ENCODE results near the gene SWAP70.

Gene SWAP70

DNA sequence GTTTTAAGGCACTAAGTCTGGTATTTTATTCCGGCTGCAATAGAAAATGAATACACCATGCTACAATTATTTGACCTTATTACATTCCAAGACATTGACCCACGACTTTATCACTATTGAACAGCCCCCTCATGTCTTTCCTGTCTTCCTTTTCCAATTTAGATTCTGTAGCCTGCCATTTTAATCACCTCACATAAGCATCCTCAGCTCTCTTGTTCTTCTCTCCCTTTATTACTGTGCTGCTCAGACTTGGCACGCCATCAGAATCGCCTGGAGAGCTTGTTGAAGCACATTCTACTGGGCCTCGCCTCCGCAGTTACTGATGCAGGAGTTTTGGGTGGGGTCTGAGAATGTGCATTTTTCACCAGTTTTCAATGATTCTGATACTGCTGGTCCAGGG, 38.7 kb upstream of the SWAP70 start:
- Histone ChIP-seq H3K9me3 (ENCODE audit: control insufficient read depth in 5 of 5, low read length in 5 of 5) (no peaks in the 10 kb centered on the region), H3K27ac (ENCODE audit: low read depth, low read length) (peak overlapping the region; percentile 14), H3K27me3 (ENCODE audit: control insufficient read depth in 5 of 5, insufficient read depth in 4 of 5, low read length in 5 of 5) (no peaks in the 10 kb centered on the region), H3K4me1 (ENCODE audit: control insufficient read depth in 5 of 5, insufficient read depth in 5 of 5, low read length in 5 of 5) (peaks cover 6 to 31% (median 9%) of the 10 kb centered on the region in 5 donors), H3K9ac (ENCODE audit: low read length in 5 of 5) (no peak overlapping the region), H3K4me3 (ENCODE audit: low read depth in 1 of 5, low read length in 5 of 5) (no peak overlapping the region), H3K36me3 (ENCODE audit: control insufficient read depth in 5 of 5, insufficient read depth in 5 of 5, low read length in 5 of 5) (no peaks in the 10 kb centered on the region)

DNA sequence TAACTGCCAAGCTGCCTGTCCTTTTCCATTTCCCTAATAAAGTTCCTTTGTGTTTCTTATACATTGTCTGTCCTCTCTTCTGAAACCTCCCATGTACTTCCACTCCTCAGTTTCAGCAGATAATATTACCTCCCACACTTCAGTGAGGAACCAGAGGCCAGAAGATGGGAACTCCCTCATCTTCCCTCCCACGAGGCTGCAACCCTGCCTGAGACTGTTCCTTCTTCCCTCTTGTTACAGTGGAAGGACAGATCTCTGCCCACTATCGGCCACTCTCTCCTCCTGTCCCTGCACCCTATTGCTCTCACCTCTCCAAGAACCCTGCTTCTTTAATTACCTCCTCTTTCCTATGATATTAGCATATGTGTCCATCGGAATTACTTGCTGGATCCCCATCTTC, 38.1 kb upstream of the SWAP70 start:
- Histone ChIP-seq H3K4me3 (ENCODE audit: low read depth in 1 of 5, low read length in 5 of 5) (no peak overlapping the region), H3K4me1 (ENCODE audit: control insufficient read depth in 5 of 5, insufficient read depth in 5 of 5, low read length in 5 of 5) (peaks cover 6 to 31% (median 9%) of the 10 kb centered on the region in 5 donors), H3K27me3 (ENCODE audit: control insufficient read depth in 5 of 5, insufficient read depth in 4 of 5, low read length in 5 of 5) (no peaks in the 10 kb centered on the region), H3K36me3 (ENCODE audit: control insufficient read depth in 5 of 5, insufficient read depth in 5 of 5, low read length in 5 of 5) (no peaks in the 10 kb centered on the region), H3K27ac (ENCODE audit: low read depth, low read length) (peak overlapping the region; percentile 14), H3K9ac (ENCODE audit: low read length in 5 of 5) (no peak overlapping the region), H3K9me3 (ENCODE audit: control insufficient read depth in 5 of 5, low read length in 5 of 5) (no peaks in the 10 kb centered on the region)

DNA sequence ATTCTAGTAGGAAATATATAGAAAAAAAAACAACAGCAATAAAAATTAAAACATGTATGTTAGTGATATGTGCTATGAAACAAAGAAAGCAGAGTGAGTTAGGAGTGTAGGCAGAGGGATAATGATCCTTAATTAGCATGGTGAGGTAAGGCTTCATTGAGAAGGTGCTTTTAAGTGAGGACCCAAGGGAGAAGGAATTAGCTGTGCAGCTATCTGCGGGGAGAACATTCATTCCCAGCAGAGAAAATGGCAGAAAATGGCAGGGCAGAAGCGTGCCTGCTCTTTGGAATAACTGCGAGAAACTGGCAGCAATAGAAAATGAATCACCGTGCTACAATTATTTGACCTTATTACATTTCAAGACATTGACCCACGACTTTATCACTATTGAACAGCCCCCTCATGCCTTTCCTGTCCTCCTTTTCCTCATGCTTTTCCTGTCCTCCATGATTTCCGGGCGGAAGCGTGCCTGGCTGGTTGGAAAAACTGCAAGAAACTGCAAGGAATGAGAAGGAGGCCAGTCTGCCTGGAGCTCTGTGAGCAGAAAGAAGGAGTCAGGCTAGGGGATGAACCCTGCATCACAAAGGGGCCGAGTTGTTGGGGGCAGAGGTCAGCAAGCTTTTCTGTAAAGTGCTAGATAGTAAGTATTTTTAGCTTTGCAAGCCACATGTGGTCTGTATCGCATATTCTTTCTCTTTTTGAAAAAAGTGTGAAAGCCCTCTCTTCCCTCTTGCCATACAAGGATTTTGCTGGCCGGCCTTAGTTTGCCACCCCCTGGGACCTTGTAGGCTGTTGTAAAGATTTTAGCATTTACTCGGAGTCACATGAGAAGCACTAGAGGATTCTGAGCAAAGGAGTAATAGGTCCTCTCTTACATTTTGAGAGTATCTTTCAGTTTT, 37.1 kb upstream of the SWAP70 start:
- Histone ChIP-seq H3K36me3 (ENCODE audit: control insufficient read depth in 5 of 5, insufficient read depth in 5 of 5, low read length in 5 of 5) (no peaks in the 10 kb centered on the region), H3K4me3 (ENCODE audit: low read depth in 1 of 5, low read length in 5 of 5) (peak overlapping the region in 4 of 5 donors; percentile 24 to 45 (median 32)), H3K9me3 (ENCODE audit: control insufficient read depth in 5 of 5, low read length in 5 of 5) (no peaks in the 10 kb centered on the region), H3K27me3 (ENCODE audit: control insufficient read depth in 5 of 5, insufficient read depth in 4 of 5, low read length in 5 of 5) (no peaks in the 10 kb centered on the region), H3K4me1 (ENCODE audit: control insufficient read depth in 5 of 5, insufficient read depth in 5 of 5, low read length in 5 of 5) (peaks cover 6 to 31% (median 9%) of the 10 kb centered on the region in 5 donors), H3K9ac (ENCODE audit: low read length in 5 of 5) (peak overlapping the region in 2 of 5 donors; percentile 7 to 41), H3K27ac (ENCODE audit: low read depth, low read length) (peak overlapping the region; percentile 14)

DNA sequence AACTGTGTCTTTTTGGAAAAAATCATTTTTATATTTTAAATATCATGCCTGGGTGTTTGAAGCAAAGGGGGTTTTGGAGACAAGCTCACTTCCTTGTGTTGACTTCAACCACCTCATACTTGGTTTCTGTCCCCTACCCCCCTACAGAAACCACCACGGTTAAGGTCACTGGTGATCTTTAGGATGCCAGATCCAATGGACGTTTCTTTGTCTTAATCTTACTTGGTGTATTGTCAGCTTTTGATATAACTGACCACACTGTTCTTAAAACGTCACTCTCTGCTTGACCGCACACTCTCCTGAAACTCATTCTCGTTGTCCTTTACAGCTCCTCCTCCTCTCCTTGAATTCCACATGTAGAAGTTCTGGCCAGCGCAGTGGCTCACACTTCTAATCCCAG, 34.8 kb upstream of the SWAP70 start:
- Histone ChIP-seq H3K27ac (ENCODE audit: low read depth, low read length) (no peak overlapping the region), H3K9me3 (ENCODE audit: control insufficient read depth in 5 of 5, low read length in 5 of 5) (no peaks in the 10 kb centered on the region), H3K4me3 (ENCODE audit: low read depth in 1 of 5, low read length in 5 of 5) (no peak overlapping the region), H3K9ac (ENCODE audit: low read length in 5 of 5) (no peak overlapping the region), H3K4me1 (ENCODE audit: control insufficient read depth in 5 of 5, insufficient read depth in 5 of 5, low read length in 5 of 5) (peaks cover 6 to 31% (median 9%) of the 10 kb centered on the region in 5 donors), H3K36me3 (ENCODE audit: control insufficient read depth in 5 of 5, insufficient read depth in 5 of 5, low read length in 5 of 5) (no peaks in the 10 kb centered on the region), H3K27me3 (ENCODE audit: control insufficient read depth in 5 of 5, insufficient read depth in 4 of 5, low read length in 5 of 5) (no peaks in the 10 kb centered on the region)

DNA sequence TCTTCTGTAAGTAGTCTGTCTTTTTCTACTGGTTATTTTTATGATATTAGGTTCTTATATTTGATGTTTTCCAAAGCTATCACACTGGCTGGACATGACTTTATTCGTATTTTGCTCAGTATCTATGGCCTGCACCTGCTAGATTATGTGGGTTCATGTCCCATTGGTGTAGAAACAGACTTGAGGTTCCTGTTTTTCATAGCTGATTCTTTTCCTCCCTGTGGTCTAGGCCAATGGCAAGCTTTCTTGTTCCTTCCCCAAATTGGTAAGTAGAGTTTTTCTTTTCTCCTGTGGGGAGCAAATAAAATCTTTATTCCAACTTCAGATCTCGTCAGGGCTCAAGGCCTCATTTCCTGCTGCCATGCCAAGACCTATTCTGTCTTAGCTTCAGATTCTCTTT, 30.2 kb upstream of the SWAP70 start:
- H3K27me3 ChIP-seq (ENCODE audit: control insufficient read depth in 5 of 5, insufficient read depth in 4 of 5, low read length in 5 of 5) = no peaks in the 10 kb centered on the region
- no peak overlapping the region for H3K9ac ChIP-seq (ENCODE audit: low read length in 5 of 5)
- H3K9me3 ChIP-seq (ENCODE audit: control insufficient read depth in 5 of 5, low read length in 5 of 5) = no peaks in the 10 kb centered on the region
- H3K4me3 ChIP-seq (ENCODE audit: low read depth in 1 of 5, low read length in 5 of 5) = no peak overlapping the region
- peaks cover 0 to 8% (median 3%) of the 10 kb centered on the region in 5 donors for H3K4me1 ChIP-seq (ENCODE audit: control insufficient read depth in 5 of 5, insufficient read depth in 5 of 5, low read length in 5 of 5)
- no peaks in the 10 kb centered on the region for H3K36me3 ChIP-seq (ENCODE audit: control insufficient read depth in 5 of 5, insufficient read depth in 5 of 5, low read length in 5 of 5)
- H3K27ac ChIP-seq (ENCODE audit: low read depth, low read length) = no peak overlapping the region

DNA sequence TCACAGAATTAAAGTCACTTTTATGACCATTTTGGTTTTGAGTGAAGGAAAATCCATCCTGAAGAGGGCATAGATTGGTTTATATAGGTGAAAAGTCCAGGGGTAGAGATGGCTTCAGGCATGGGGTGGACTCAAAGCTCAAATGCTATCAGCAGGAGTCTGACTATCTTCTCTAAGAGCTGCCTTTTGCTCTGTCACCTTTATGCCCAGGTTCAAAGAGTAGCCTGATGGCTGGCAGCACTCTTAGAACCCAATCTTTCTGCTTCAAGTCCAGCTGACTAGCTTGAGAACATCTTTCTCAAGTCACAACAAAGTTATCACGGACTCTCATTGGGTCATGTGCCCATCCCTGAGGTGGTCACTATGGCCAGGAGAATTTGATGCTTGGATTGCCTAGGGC, 27.2 kb upstream of the SWAP70 start:
- H3K9ac ChIP-seq (ENCODE audit: low read length in 5 of 5) = no peak overlapping the region
- H3K4me3 ChIP-seq (ENCODE audit: low read depth in 1 of 5, low read length in 5 of 5) = no peak overlapping the region
- H3K9me3 ChIP-seq (ENCODE audit: control insufficient read depth in 5 of 5, low read length in 5 of 5) = no peaks in the 10 kb centered on the region
- peaks cover 2 to 21% (median 10%) of the 10 kb centered on the region in 5 donors for H3K4me1 ChIP-seq (ENCODE audit: control insufficient read depth in 5 of 5, insufficient read depth in 5 of 5, low read length in 5 of 5)
- H3K36me3 ChIP-seq (ENCODE audit: control insufficient read depth in 5 of 5, insufficient read depth in 5 of 5, low read length in 5 of 5) = no peaks in the 10 kb centered on the region
- no peak overlapping the region for H3K27ac ChIP-seq (ENCODE audit: low read depth, low read length)
- no peaks in the 10 kb centered on the region for H3K27me3 ChIP-seq (ENCODE audit: control insufficient read depth in 5 of 5, insufficient read depth in 4 of 5, low read length in 5 of 5)

DNA sequence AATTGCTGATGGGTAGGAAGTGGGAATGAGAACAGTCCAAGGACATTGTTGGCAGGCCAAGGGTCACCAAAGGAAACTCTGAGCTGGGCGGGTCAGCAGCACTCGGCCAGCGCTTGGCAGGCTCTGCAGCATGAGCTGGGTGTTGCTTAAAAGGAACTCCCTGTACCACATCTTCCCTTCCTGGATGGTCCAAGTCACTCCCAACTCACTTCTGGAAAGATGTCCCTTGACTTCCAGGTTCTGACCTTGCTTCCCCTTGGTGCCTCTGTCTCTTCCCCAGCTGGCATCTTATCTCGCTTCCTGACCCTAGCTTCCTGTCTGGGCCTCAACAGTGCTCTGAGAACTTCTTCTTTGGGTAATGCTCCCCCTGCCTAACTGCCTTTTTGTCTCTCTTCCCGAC, 24.8 kb upstream of the SWAP70 start:
- Histone ChIP-seq H3K4me1 (ENCODE audit: control insufficient read depth in 5 of 5, insufficient read depth in 5 of 5, low read length in 5 of 5) (peaks cover 2 to 22% (median 10%) of the 10 kb centered on the region in 5 donors), H3K27ac (ENCODE audit: low read depth, low read length) (no peak overlapping the region), H3K36me3 (ENCODE audit: control insufficient read depth in 5 of 5, insufficient read depth in 5 of 5, low read length in 5 of 5) (no peaks in the 10 kb centered on the region), H3K9ac (ENCODE audit: low read length in 5 of 5) (no peak overlapping the region), H3K9me3 (ENCODE audit: control insufficient read depth in 5 of 5, low read length in 5 of 5) (no peaks in the 10 kb centered on the region), H3K27me3 (ENCODE audit: control insufficient read depth in 5 of 5, insufficient read depth in 4 of 5, low read length in 5 of 5) (no peaks in the 10 kb centered on the region), H3K4me3 (ENCODE audit: low read depth in 1 of 5, low read length in 5 of 5) (no peak overlapping the region)

DNA sequence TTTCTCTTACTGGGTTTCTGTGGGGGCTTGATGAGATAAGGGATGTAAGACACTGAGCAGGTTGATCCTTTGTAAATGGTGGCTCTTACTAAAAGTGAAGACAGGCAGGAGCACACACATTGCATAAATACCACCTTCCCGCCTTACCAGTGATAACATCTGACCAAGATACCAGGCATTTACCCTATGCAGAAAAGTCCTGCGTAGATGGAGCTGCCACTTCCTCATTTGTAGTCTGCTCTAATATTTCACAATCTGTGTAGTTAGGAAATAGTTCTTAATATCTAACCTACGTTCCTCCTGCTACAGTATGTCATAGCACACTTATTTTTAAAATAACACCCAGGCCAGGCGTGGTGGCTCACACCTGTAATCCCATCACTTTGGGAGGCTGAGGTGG, 23.9 kb upstream of the SWAP70 start:
- Histone ChIP-seq H3K27ac (ENCODE audit: low read depth, low read length) (no peak overlapping the region), H3K36me3 (ENCODE audit: control insufficient read depth in 5 of 5, insufficient read depth in 5 of 5, low read length in 5 of 5) (no peaks in the 10 kb centered on the region), H3K27me3 (ENCODE audit: control insufficient read depth in 5 of 5, insufficient read depth in 4 of 5, low read length in 5 of 5) (no peaks in the 10 kb centered on the region), H3K9ac (ENCODE audit: low read length in 5 of 5) (no peak overlapping the region), H3K4me3 (ENCODE audit: low read depth in 1 of 5, low read length in 5 of 5) (no peak overlapping the region), H3K4me1 (ENCODE audit: control insufficient read depth in 5 of 5, insufficient read depth in 5 of 5, low read length in 5 of 5) (peaks cover 2 to 22% (median 10%) of the 10 kb centered on the region in 5 donors), H3K9me3 (ENCODE audit: control insufficient read depth in 5 of 5, low read length in 5 of 5) (no peaks in the 10 kb centered on the region)

DNA sequence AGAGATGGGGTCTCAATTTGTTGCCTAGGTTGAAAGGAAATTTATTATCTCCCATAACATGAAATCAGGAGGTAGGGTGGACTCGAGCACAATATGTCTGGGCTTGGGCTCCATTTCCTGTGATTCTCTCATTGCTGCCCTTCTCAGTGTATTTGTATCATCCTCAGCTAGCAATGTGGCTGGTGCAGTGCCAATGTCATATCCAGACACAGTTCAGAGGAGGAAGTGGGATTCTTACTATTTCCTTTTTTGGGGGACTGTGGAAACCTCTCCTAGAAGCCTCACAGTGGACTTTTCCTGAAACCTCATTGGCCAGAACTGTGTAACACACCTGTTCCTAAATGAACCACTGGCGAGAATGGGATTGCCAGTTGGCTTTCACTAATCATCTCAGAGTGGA, 21.0 kb upstream of the SWAP70 start:
- Histone ChIP-seq H3K9me3 (ENCODE audit: control insufficient read depth in 5 of 5, low read length in 5 of 5) (no peaks in the 10 kb centered on the region), H3K4me1 (ENCODE audit: control insufficient read depth in 5 of 5, insufficient read depth in 5 of 5, low read length in 5 of 5) (peaks cover 2 to 22% (median 10%) of the 10 kb centered on the region in 5 donors), H3K27ac (ENCODE audit: low read depth, low read length) (no peak overlapping the region), H3K36me3 (ENCODE audit: control insufficient read depth in 5 of 5, insufficient read depth in 5 of 5, low read length in 5 of 5) (no peaks in the 10 kb centered on the region), H3K27me3 (ENCODE audit: control insufficient read depth in 5 of 5, insufficient read depth in 4 of 5, low read length in 5 of 5) (no peaks in the 10 kb centered on the region), H3K4me3 (ENCODE audit: low read depth in 1 of 5, low read length in 5 of 5) (no peak overlapping the region), H3K9ac (ENCODE audit: low read length in 5 of 5) (no peak overlapping the region)

DNA sequence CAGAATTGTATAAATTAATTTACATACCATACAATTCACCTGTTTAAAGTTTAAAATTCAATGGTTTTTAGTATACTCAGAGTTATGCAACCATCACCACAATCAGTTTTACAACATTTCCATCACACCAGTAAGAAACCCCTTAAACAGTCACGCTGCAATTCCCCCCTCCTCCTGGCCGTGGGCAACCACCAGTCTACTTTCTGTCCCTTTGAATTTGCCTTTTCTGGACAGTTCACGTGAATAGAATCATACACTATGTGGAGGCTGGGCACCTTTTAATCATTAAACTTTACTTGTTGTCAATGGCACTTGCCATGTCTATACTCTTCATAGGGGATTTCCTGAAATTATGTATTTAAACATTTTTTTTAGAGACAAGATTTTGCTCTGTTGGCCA, 20.1 kb upstream of the SWAP70 start:
- Histone ChIP-seq H3K27me3 (ENCODE audit: control insufficient read depth in 5 of 5, insufficient read depth in 4 of 5, low read length in 5 of 5) (no peaks in the 10 kb centered on the region), H3K4me3 (ENCODE audit: low read depth in 1 of 5, low read length in 5 of 5) (no peak overlapping the region), H3K9me3 (ENCODE audit: control insufficient read depth in 5 of 5, low read length in 5 of 5) (no peaks in the 10 kb centered on the region), H3K9ac (ENCODE audit: low read length in 5 of 5) (no peak overlapping the region), H3K36me3 (ENCODE audit: control insufficient read depth in 5 of 5, insufficient read depth in 5 of 5, low read length in 5 of 5) (no peaks in the 10 kb centered on the region), H3K4me1 (ENCODE audit: control insufficient read depth in 5 of 5, insufficient read depth in 5 of 5, low read length in 5 of 5) (peaks cover 2 to 18% (median 6%) of the 10 kb centered on the region in 5 donors), H3K27ac (ENCODE audit: low read depth, low read length) (no peak overlapping the region)

Data from subcutaneous abdominal adipose tissue (tissue), 5 donors.